ENCODE results near the gene HPSE2. TPM values are rescaled to one million over a fixed set of nuclear protein-coding genes. Genes with fewer than 3 reads are reported as not detected.

The HPSE2 gene
- total and polyA plus RNA-seq, 2 donors (not counting 1 experiment from before 2014, with no cell fraction given), result not detected

DNA sequence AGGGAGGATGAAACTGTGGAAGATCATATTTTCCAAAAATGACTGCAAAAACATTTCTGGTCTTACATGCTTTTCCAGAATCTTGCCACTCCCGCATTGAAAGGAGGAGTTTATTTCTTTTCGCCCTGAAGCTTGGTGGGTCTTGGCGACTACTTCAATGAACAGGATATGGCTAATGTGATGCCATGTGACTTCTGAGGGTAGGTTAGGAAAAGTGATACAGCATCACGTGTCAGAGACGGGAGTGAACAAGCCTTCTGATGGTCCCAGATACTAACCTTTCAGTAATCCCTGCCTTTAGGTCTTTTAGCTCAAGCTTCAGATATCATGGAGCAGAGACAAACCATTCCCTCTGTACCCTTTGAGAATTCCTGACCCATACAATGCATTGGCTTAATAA lies 596.7 kb downstream of the HPSE2 start:
- no peak overlapping the region for H3K9ac ChIP-seq (ENCODE audit: low read length)
- TF ChIP-seq, protein P1, sequence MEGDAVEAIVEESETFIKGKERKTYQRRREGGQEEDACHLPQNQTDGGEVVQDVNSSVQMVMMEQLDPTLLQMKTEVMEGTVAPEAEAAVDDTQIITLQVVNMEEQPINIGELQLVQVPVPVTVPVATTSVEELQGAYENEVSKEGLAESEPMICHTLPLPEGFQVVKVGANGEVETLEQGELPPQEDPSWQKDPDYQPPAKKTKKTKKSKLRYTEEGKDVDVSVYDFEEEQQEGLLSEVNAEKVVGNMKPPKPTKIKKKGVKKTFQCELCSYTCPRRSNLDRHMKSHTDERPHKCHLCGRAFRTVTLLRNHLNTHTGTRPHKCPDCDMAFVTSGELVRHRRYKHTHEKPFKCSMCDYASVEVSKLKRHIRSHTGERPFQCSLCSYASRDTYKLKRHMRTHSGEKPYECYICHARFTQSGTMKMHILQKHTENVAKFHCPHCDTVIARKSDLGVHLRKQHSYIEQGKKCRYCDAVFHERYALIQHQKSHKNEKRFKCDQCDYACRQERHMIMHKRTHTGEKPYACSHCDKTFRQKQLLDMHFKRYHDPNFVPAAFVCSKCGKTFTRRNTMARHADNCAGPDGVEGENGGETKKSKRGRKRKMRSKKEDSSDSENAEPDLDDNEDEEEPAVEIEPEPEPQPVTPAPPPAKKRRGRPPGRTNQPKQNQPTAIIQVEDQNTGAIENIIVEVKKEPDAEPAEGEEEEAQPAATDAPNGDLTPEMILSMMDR (IDR thresholded peaks at IDR 0.05), result no peak
- TF ChIP-seq EZH2 (IDR thresholded peaks at IDR 0.05; ENCODE audit: borderline replicate concordance, insufficient read depth, low read depth, low read length, poor library complexity, severe bottlenecking), result no peak
- Mint-ChIP-seq H3K9me3 (ENCODE audit: insufficient read depth) (no peaks in the 10 kb centered on the region), H3K27ac (no peak overlapping the region), H3K4me3 (no peak overlapping the region), H3K27me3 (peaks cover under 1% of the 10 kb centered on the region), H3K4me1 (peaks cover 6% of the 10 kb centered on the region)
- H3K4me1 ChIP-seq (ENCODE audit: control insufficient read depth in 2 of 2, insufficient read depth in 2 of 2, low read length in 2 of 2), result no peaks in the 10 kb centered on the region
- 100% methylated on average over 1 of the region's 5 CpGs for WGBS (ENCODE audit: insufficient coverage)
- H3K4me3 ChIP-seq (ENCODE audit: control extremely low read depth in 1 of 5, extremely low read depth in 1 of 5, insufficient read depth in 1 of 5, low read depth in 2 of 5, low read length in 4 of 5), result no peak overlapping the region
- H4K20me1 ChIP-seq (ENCODE audit: control insufficient read depth, insufficient read depth, low read length, poor library complexity, severe bottlenecking), result no peaks in the 10 kb centered on the region
- no peak for ATAC-seq (ENCODE audit: low read depth)
- no peak overlapping the region for H3K4me2 ChIP-seq (replicated peaks; ENCODE audit: low read depth, low read length, poor library complexity, severe bottlenecking)
- no peak overlapping the region for H2AFZ ChIP-seq (ENCODE audit: insufficient read depth, low read depth, low read length, poor library complexity, severe bottlenecking)
- intact Hi-C loops (cut with micrococcal nuclease), result no loop called here
- no peak overlapping the region for H3K27ac ChIP-seq (ENCODE audit: low read length in 2 of 2)
- DNase-seq, result no peak
- ChIA-PET POLR2A (no interaction called here), CTCF (no interaction called here)
- H3K27me3 ChIP-seq (replicated peaks in 1 of 4; ENCODE audit: control extremely low read depth in 1 of 4, control insufficient read depth in 3 of 4, insufficient read depth in 4 of 4, low read length in 3 of 4), result peaks cover 0 to 2% (median 0%) of the 10 kb centered on the region in 4 experiments
- no peaks in the 10 kb centered on the region for H3K9me3 ChIP-seq (ENCODE audit: control extremely low read depth in 1 of 3, control insufficient read depth in 2 of 3, insufficient read depth in 1 of 3, low read length in 2 of 3)
- H3K79me2 ChIP-seq (ENCODE audit: control insufficient read depth, insufficient read depth, low read length), result no peaks in the 10 kb centered on the region
- no peaks in the 10 kb centered on the region for H3K36me3 ChIP-seq (replicated peaks in 1 of 2; ENCODE audit: control extremely low read depth in 1 of 2, control insufficient read depth in 1 of 2, extremely low read depth in 1 of 2, insufficient read depth in 2 of 2, low read length in 1 of 2)

DNA sequence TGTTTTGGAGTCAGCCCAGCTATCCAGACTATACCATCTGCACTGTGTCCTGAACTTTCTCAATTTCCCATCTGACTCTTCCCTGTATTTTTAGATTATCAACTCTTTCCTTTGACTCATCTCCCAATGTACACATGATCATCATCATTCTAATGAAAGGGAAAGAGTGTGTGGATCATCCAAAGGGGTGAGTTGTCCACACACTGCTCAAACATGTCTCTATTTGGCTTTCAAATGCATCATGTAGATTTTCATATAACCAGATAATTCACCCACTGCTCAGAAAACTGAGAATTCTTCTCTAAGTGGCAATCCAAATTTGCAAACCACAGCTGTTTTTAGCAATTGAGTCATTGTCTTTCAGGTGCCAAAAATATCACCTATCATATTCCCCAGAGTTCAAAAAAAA lies 598.7 kb downstream of the HPSE2 start:
- CTCF ChIA-PET, result no interaction called here
- no peaks in the 10 kb centered on the region for H4K20me1 ChIP-seq (ENCODE audit: control insufficient read depth, insufficient read depth, low read length, poor library complexity, severe bottlenecking)
- POLR2A ChIA-PET, result no interaction called here
- intact Hi-C loops (cut with micrococcal nuclease), result no loop called here
- DNase-seq, result no peak
- H3K27me3 Mint-ChIP-seq, result peaks cover 3% of the 10 kb centered on the region
- no peaks in the 10 kb centered on the region for H3K9me3 Mint-ChIP-seq (ENCODE audit: insufficient read depth)
- H3K4me1 ChIP-seq (ENCODE audit: control insufficient read depth in 2 of 2, insufficient read depth in 2 of 2, low read length in 2 of 2), result no peaks in the 10 kb centered on the region
- no peak overlapping the region for H2AFZ ChIP-seq (ENCODE audit: insufficient read depth, low read depth, low read length, poor library complexity, severe bottlenecking)
- H3K9ac ChIP-seq (ENCODE audit: low read length), result no peak overlapping the region
- peaks cover 6% of the 10 kb centered on the region for H3K4me1 Mint-ChIP-seq
- H3K4me3 ChIP-seq (ENCODE audit: control extremely low read depth in 1 of 5, extremely low read depth in 1 of 5, insufficient read depth in 1 of 5, low read depth in 2 of 5, low read length in 4 of 5), result no peak overlapping the region
- H3K79me2 ChIP-seq (ENCODE audit: control insufficient read depth, insufficient read depth, low read length), result no peaks in the 10 kb centered on the region
- no peak overlapping the region for H3K27ac Mint-ChIP-seq
- H3K4me3 Mint-ChIP-seq, result no peak overlapping the region
- no peaks in the 10 kb centered on the region for H3K36me3 ChIP-seq (replicated peaks in 1 of 2; ENCODE audit: control extremely low read depth in 1 of 2, control insufficient read depth in 1 of 2, extremely low read depth in 1 of 2, insufficient read depth in 2 of 2, low read length in 1 of 2)
- no peaks in the 10 kb centered on the region for H3K9me3 ChIP-seq (ENCODE audit: control extremely low read depth in 1 of 3, control insufficient read depth in 2 of 3, insufficient read depth in 1 of 3, low read length in 2 of 3)
- ATAC-seq (ENCODE audit: low read depth), result no peak
- H3K27me3 ChIP-seq (replicated peaks in 1 of 4; ENCODE audit: control extremely low read depth in 1 of 4, control insufficient read depth in 3 of 4, insufficient read depth in 4 of 4, low read length in 3 of 4), result peaks cover 0 to 2% (median 0%) of the 10 kb centered on the region in 4 experiments
- no peak overlapping the region for H3K27ac ChIP-seq (ENCODE audit: low read length in 2 of 2)
- TF ChIP-seq, protein P1 (IDR thresholded peaks at IDR 0.05), result no peak
- no peak for TF ChIP-seq EZH2 (IDR thresholded peaks at IDR 0.05; ENCODE audit: borderline replicate concordance, insufficient read depth, low read depth, low read length, poor library complexity, severe bottlenecking)
- H3K4me2 ChIP-seq (replicated peaks; ENCODE audit: low read depth, low read length, poor library complexity, severe bottlenecking), result no peak overlapping the region
